HUES48 (cell line): Measurements from ENCODE around the gene SIGLEC10.
A peak's percentile ranks its signal among the peaks of the same experiment; 100 is the strongest.

Source experiments
- H3K27ac ChIP-seq: one replicate; pipeline ENCODE4 v1.7.0; 2013; ENCODE audit warnings: low read depth, low read length, inconsistent platforms
- H3K27me3 ChIP-seq: 2 replicates; pipeline ENCODE4 v1.6.1; 2013; ENCODE audit warnings: mild to moderate bottlenecking, low read length; ENCODE audit not compliant: control insufficient read depth, insufficient read depth
- H3K36me3 ChIP-seq: 2 replicates; pipeline ENCODE4 v1.6.1; 2013; ENCODE audit warnings: low read length; ENCODE audit not compliant: control insufficient read depth, insufficient read depth
- H3K4me1 ChIP-seq: 2 replicates; pipeline ENCODE4 v1.6.1; 2013; ENCODE audit warnings: mild to moderate bottlenecking, low read length; ENCODE audit not compliant: control insufficient read depth, insufficient read depth
- H3K4me3 ChIP-seq: 2 replicates; pipeline ENCODE4 v1.5.1; 2013; ENCODE audit warnings: mild to moderate bottlenecking, low read depth, low read length
- H3K9ac ChIP-seq: 2 replicates; pipeline ENCODE4 v1.6.1; 2013; ENCODE audit warnings: mild to moderate bottlenecking, low read depth, low read length, moderate library complexity
- H3K9me3 ChIP-seq: 2 replicates; pipeline ENCODE4 v1.6.1; 2013; ENCODE audit warnings: low read length; ENCODE audit not compliant: control insufficient read depth, insufficient read depth

The SIGLEC10 gene

GRCh38 chr19:51372021-51372648 is 45.3 kb downstream of the SIGLEC10 start:
- Histone ChIP-seq H3K9me3 (no peaks in the 10 kb centered on the region), H3K27ac (no peak overlapping the region), H3K4me3 (no peak overlapping the region), H3K9ac (no peak overlapping the region), H3K27me3 (no peaks in the 10 kb centered on the region), H3K4me1 (peaks cover 7% of the 10 kb centered on the region; the same call in 1 of the 2 replicates), H3K36me3 (no peaks in the 10 kb centered on the region)

- no peaks in the 10 kb centered on the region for H3K36me3 ChIP-seq
- peaks cover 7% of the 10 kb centered on the region; the same call in 1 of the 2 replicates for H3K4me1 ChIP-seq
- H3K9ac ChIP-seq = no peak overlapping the region
- no peaks in the 10 kb centered on the region for H3K27me3 ChIP-seq
- H3K4me3 ChIP-seq = no peak overlapping the region
- H3K9me3 ChIP-seq = no peaks in the 10 kb centered on the region
- H3K27ac ChIP-seq = no peak overlapping the region
Measured at GRCh38 chr19:51371186-51371690, 46.2 kb downstream of the SIGLEC10 start.

DNA sequence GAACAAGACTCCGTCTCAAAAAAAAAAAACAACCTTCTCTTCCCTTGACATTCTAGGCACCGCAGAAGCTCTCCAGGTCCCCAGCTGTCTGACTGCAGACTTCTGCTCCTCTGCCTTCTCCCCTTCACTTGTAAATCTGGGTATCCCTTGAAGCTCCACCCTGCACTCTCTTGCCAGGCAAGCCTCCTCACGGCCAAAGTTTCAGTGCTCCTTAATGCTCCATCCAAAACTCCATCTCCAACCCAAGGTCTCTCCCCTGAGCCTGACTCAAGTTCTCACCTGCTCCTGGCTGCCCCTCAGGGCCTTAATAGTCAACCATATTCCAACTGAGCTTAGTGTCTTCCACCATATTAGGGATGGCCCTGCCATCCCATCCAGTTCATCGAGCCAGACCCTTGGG is 47.2 kb downstream of the SIGLEC10 start:
- Histone ChIP-seq H3K4me1 (peaks cover 15% of the 10 kb centered on the region), H3K27ac (no peak overlapping the region), H3K9ac (no peak overlapping the region), H3K9me3 (no peaks in the 10 kb centered on the region), H3K36me3 (no peaks in the 10 kb centered on the region), H3K4me3 (no peak overlapping the region), H3K27me3 (no peaks in the 10 kb centered on the region)

DNA sequence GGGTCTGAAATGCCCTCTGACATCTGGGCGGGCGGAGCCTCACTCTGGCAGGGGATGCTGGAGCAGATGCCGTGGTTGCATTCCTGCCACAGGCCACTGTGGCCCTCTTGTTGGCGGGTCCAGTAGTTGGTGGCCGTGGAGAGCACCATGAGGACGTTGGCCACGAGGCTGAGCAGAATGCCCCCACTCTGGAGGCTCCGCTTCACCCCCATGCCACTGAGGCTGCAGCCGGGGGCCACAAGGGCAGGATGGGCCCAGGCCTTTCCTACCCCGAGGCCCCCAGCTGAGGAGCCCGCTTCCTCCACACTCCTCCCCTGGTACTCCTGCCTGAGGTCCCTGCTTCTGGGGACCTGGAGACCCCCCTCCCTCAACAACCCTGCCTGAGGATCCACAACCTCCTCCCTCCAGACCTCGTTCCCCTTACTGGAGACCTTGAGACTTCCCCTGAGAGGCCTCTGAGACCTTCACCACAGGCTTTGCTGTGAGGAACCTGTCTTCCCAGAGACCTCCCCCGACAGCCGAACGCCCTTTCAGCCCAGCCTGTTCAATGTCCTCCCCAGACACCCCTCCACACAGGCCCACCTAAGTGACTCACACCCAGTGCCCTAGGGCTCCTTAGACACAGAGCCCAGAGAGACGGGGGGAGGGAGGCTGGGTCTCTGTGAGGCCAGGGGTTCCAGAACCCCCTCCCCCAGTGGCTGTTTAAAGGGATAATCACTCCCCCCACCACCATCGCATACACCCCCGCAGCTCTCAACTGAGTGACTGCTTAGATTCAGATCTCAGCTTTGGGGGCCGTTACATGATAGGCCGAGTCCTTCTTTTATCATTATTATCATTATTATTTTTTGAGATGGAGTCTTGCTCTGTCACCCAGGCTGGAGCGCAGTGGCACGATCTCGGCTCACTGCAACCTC is 48.8 kb downstream of the SIGLEC10 start, which contains the start of gene CLDND2:
CLDND2 (minus strand) TSS at position 638 of the 917 bp plus-strand sequence; CDS start at position 212, 426 bp downstream.
- no peaks in the 10 kb centered on the region for H3K36me3 ChIP-seq
- no peaks in the 10 kb centered on the region for H3K9me3 ChIP-seq
- peak within 1 kb of the TSS; percentile 61 for H3K9ac ChIP-seq
- peak within 1 kb of the TSS; percentile 87 for H3K27ac ChIP-seq
- H3K4me3 ChIP-seq = peak within 1 kb of the TSS; percentile 98
- no peaks in the 10 kb centered on the region for H3K27me3 ChIP-seq
- peaks cover 16% of the 10 kb centered on the region for H3K4me1 ChIP-seq

- H3K27ac ChIP-seq = peak overlapping the region; percentile 89
- no peaks in the 10 kb centered on the region for H3K27me3 ChIP-seq
- H3K9me3 ChIP-seq = no peaks in the 10 kb centered on the region
- H3K4me1 ChIP-seq = peaks cover 17% of the 10 kb centered on the region
- H3K9ac ChIP-seq = peak overlapping the region; percentile 61
- H3K4me3 ChIP-seq = peak overlapping the region; percentile 98
- H3K36me3 ChIP-seq = no peaks in the 10 kb centered on the region
Measured at GRCh38 chr19:51367565-51368365, 49.7 kb downstream of the SIGLEC10 start.

- H3K4me3 ChIP-seq = peak overlapping the region; percentile 98
- peak overlapping the region; percentile 89 for H3K27ac ChIP-seq
- no peaks in the 10 kb centered on the region for H3K36me3 ChIP-seq
- H3K9me3 ChIP-seq = no peaks in the 10 kb centered on the region
- H3K9ac ChIP-seq = 0 out of 2 replicates have a peak overlapping the region, but pooled peaks have one; percentile 40
- H3K27me3 ChIP-seq = no peaks in the 10 kb centered on the region
- peaks cover 21% of the 10 kb centered on the region for H3K4me1 ChIP-seq
Measured at GRCh38 chr19:51367255-51367564, 50.2 kb downstream of the SIGLEC10 start.

GRCh38 chr19:51366389-51367254 is 50.8 kb downstream of the SIGLEC10 start:
- Histone ChIP-seq H3K4me1 (peaks cover 21% of the 10 kb centered on the region), H3K27ac (peak overlapping the region; percentile 89)

DNA sequence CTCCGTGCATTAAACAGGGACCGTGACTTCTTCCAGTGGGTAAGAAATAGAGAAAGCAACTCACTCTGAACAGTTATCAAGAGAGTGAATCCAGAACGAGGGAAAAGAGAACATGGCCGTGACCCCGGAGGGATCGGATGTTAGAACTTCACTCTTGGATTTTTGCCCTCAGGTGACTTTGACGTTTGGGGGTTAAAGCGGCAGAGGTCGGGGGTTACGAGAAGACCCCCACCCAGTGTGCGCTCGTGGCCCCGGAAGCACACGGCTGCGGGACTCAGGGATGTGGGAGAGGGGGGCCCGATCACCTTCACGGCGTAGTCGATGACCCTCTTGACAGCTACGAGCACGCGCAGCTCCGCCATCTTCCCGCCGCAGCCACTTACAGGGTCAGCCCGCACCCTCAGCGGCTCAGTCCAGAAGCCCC is 51.5 kb downstream of the SIGLEC10 start, which contains the start of gene ETFB:
ETFB (minus strand) TSS at position 424 of the 424 bp plus-strand sequence; CDS start at position 362, 62 bp downstream.
- Histone ChIP-seq H3K27ac (peak within 1 kb of the TSS; percentile 89), H3K27me3 (no peaks in the 10 kb centered on the region), H3K4me1 (peaks cover 21% of the 10 kb centered on the region), H3K9ac (peak within 1 kb of the TSS; percentile 71), H3K4me3 (peak within 1 kb of the TSS; percentile 98), H3K9me3 (no peaks in the 10 kb centered on the region), H3K36me3 (no peaks in the 10 kb centered on the region)

More at GRCh38 chr19:51366389-51367254, 50.8 kb downstream of the SIGLEC10 start:
- no peaks in the 10 kb centered on the region for H3K36me3 ChIP-seq
- H3K27me3 ChIP-seq = no peaks in the 10 kb centered on the region
- H3K9me3 ChIP-seq = no peaks in the 10 kb centered on the region
- H3K4me3 ChIP-seq = peak overlapping the region; percentile 98
- peak overlapping the region; percentile 40; the same call in 1 of the 2 replicates for H3K9ac ChIP-seq

- peak overlapping the region; percentile 88 for H3K27ac ChIP-seq
- H3K4me1 ChIP-seq = peaks cover 21% of the 10 kb centered on the region
Measured at GRCh38 chr19:51365211-51365964, 52.1 kb downstream of the SIGLEC10 start.

More at GRCh38 chr19:51365211-51365964, 52.1 kb downstream of the SIGLEC10 start:
- H3K36me3 ChIP-seq = no peaks in the 10 kb centered on the region
- peak overlapping the region; percentile 71 for H3K9ac ChIP-seq
- no peaks in the 10 kb centered on the region for H3K9me3 ChIP-seq
- H3K27me3 ChIP-seq = no peaks in the 10 kb centered on the region
- peak overlapping the region; percentile 90 for H3K4me3 ChIP-seq
